WTC11 (cell line): ENCODE measurements around the gene AP1S2.

ENCODE experiments used
- CREM ChIP-seq: sonication (generic); formaldehyde crosslinking; IDR thresholded peaks from 2 replicates; pipeline ENCODE4 v1.8.1; 2022; ENCODE audit warnings: mild to moderate bottlenecking, missing genetic modification reagents, moderate library complexity
- CTCF ChIP-seq: fragments of 200-600 bp; IDR thresholded peaks from 2 replicates; pipeline ENCODE4 v1.8.0; 2022; ENCODE audit warnings: antibody characterized with exemption
- MLX ChIP-seq: sonication (generic); formaldehyde crosslinking; IDR thresholded peaks from 2 replicates; pipeline ENCODE4 v1.8.1; 2023; ENCODE audit warnings: mild to moderate bottlenecking, missing genetic modification reagents, moderate library complexity
- ZNF121 ChIP-seq: sonication (generic); formaldehyde crosslinking; IDR thresholded peaks from 2 replicates; pipeline ENCODE4 v1.8.0; 2023; ENCODE audit warnings: missing genetic modification reagents

- TF ChIP-seq CREM (CRISPR knock-in tag): no peak
- TF ChIP-seq ZNF121 (CRISPR knock-in tag): no peak
- no peak for TF ChIP-seq MLX (CRISPR knock-in tag)
- no peak for TF ChIP-seq CTCF
These were observed 19.0 kb upstream of the AP1S2 start for GRCh38 chrX:15873566-15873965.
